GM12878 (cell line): ENCODE measurements around the gene IGF2R. TPM values are rescaled to one million over a fixed set of nuclear protein-coding genes. Genes with fewer than 3 reads are reported as not detected.

Experiments
- ATAC-seq: fragments of 200-7000 bp; cut with Tn5 transposase; 3 replicates; pipeline ENCODE4 v1.9.1; 2020; ENCODE audit warnings: mild to moderate bottlenecking, moderate library complexity
- BruUV-seq: library from RNA; stranded (reverse); fragments of 400-500 nt; replicated peaks from 2 replicates; lab custom pipeline; 2021; lab: Mats Ljungman, UMichigan
- CTCF ChIA-PET: fragments of 300-600 bp; sonication (Branson Sonifier 250); formaldehyde crosslinking; extraction: SDS; loops from one replicate; lab custom pipeline; 2021; ENCODE audit warnings: inconsistent platforms; lab: Yijun Ruan, JAX
- POLR2A ChIA-PET: fragments of 350-600 bp; formaldehyde crosslinking; extraction: SDS; loops from one replicate; lab custom pipeline; 2021; ENCODE audit warnings: inconsistent platforms; lab: Charles Lee
- RAD21 ChIA-PET: fragments of 300-600 bp; sonication (Branson Sonifier 250); formaldehyde crosslinking; loops from one replicate; lab custom pipeline; 2023; ENCODE audit warnings: antibody characterized with exemption; ENCODE audit not compliant: unreplicated experiment; lab: Charles Lee
- SMC1A ChIA-PET: fragments of 300-600 bp; sonication (Branson Sonifier 250); formaldehyde crosslinking; loops from one replicate; lab custom pipeline; 2023; ENCODE audit not compliant: unreplicated experiment, uncharacterized antibody; lab: Charles Lee
- DNase-seq: peaks from one replicate; pipeline ENCODE4 v3.0.0-alpha.2; 2011; ENCODE audit warnings: low read depth, low spot score
- FAIRE-seq: peaks from 3 replicates; lab custom pipeline; 2011; peaks lifted over from hg19 to GRCh38; lab: Jason Lieb, UNC
- H2AFZ ChIP-seq: 2 replicates; pipeline ENCODE4 v1.6.0; 2011; ENCODE audit warnings: low read depth, low read length, control low read depth; ENCODE audit not compliant: control insufficient read depth
- H3K27ac ChIP-seq: 2 replicates; pipeline ENCODE4 v1.5.1; 2011; ENCODE audit warnings: control low read depth; ENCODE audit not compliant: control insufficient read depth, insufficient read depth
- H3K27me3 ChIP-seq, 2 experiments: replicated peaks in 1 of 2; 2 replicates each; pipeline versions ENCODE4 v1.6.0 to v1.6.1; 2011; ENCODE audit warnings: low read length in 1 of 2; ENCODE audit not compliant: control insufficient read depth in 2 of 2, insufficient read depth in 2 of 2
- H3K36me3 ChIP-seq, 2 experiments: 2 replicates each; pipeline ENCODE4 v1.5.1; 2011; ENCODE audit warnings: low read length in 1 of 2; ENCODE audit not compliant: control insufficient read depth in 2 of 2, insufficient read depth in 2 of 2
- H3K4me1 ChIP-seq: 2 replicates; pipeline ENCODE4 v1.6.1; 2011; ENCODE audit warnings: mild to moderate bottlenecking, low read length, moderate library complexity, mixed read lengths; ENCODE audit not compliant: control insufficient read depth, insufficient read depth
- H3K4me2 ChIP-seq: 2 replicates; pipeline ENCODE4 v1.6.0; 2011; ENCODE audit warnings: control low read depth; ENCODE audit not compliant: control insufficient read depth, insufficient read depth
- H3K4me3 ChIP-seq: fragments of 200-600 bp; sonication (generic); 2 replicates; pipeline ENCODE4 v1.5.1; 2016
- H3K79me2 ChIP-seq: 2 replicates; pipeline ENCODE4 v1.6.0; 2011; ENCODE audit warnings: low read length; ENCODE audit not compliant: control insufficient read depth, insufficient read depth
- H3K9ac ChIP-seq: 2 replicates; pipeline ENCODE4 v1.8.0; 2011; ENCODE audit warnings: low read length, control low read depth, mixed read lengths; ENCODE audit not compliant: control insufficient read depth, insufficient read depth
- H3K9me3 ChIP-seq: replicated peaks from 3 replicates; pipeline ENCODE4 v1.5.1; 2011; ENCODE audit warnings: mild to moderate bottlenecking, low read length; ENCODE audit not compliant: control insufficient read depth, insufficient read depth
- H4K20me1 ChIP-seq: 2 replicates; pipeline ENCODE4 v1.6.0; 2011; ENCODE audit not compliant: control insufficient read depth, insufficient read depth
- BCLAF1 ChIP-seq: fragments of 450-650 bp; IDR thresholded peaks from 2 replicates; pipeline ENCODE4 v1.6.1; 2017; ENCODE audit warnings: antibody characterized with exemption, mild to moderate bottlenecking, moderate library complexity
- ETV6 ChIP-seq, 2 experiments: fragments of 450-650 bp in 1 of 2; IDR thresholded peaks in 1 of 2; conservative IDR thresholded peaks in 1 of 2; 2 replicates each; pipeline ENCODE4 v1.6.1; 2014; ENCODE audit warnings: antibody characterized with exemption in 1 of 2, borderline replicate concordance in 1 of 2, low read depth in 1 of 2, mild to moderate bottlenecking in 1 of 2, moderate library complexity in 1 of 2
- PAX8 ChIP-seq: fragments of 450-650 bp; IDR thresholded peaks from 2 replicates; pipeline ENCODE4 v1.6.1; 2017; ENCODE audit warnings: mild to moderate bottlenecking, moderate library complexity
- PRDM15 ChIP-seq: fragments of 450-650 bp; formaldehyde crosslinking; IDR thresholded peaks from 2 replicates; pipeline ENCODE4 v1.4.0; 2020; ENCODE audit warnings: mild to moderate bottlenecking, moderate library complexity
- RELB ChIP-seq: fragments of 450-650 bp; IDR thresholded peaks from 2 replicates; pipeline ENCODE4 v1.6.1; 2017; ENCODE audit warnings: low read depth, mild to moderate bottlenecking, moderate library complexity
- SMAD5 ChIP-seq: IDR thresholded peaks from 2 replicates; pipeline ENCODE4 v1.6.1; 2016; ENCODE audit warnings: antibody characterized with exemption, low read depth
- STAT1 ChIP-seq: fragments of 450-650 bp; conservative IDR thresholded peaks from 2 replicates; pipeline ENCODE4 v1.6.1; 2014; ENCODE audit warnings: antibody characterized with exemption, mild to moderate bottlenecking
- ZBTB11 ChIP-seq: fragments of 450-650 bp; formaldehyde crosslinking; IDR thresholded peaks from 2 replicates; pipeline ENCODE4 v1.5.0; 2022; ENCODE audit warnings: mild to moderate bottlenecking, missing genetic modification characterization
- ZZZ3 ChIP-seq: IDR thresholded peaks from 2 replicates; pipeline ENCODE4 v1.6.1; 2011; ENCODE audit warnings: low read depth; ENCODE audit not compliant: control insufficient read depth, insufficient read length
- WGBS: methylation state at CpG from one replicate; pipeline ENCODE4 v1.1.6; 2016; ENCODE audit warnings: low lambda C conversion rate; ENCODE audit not compliant: insufficient replicate concordance, insufficient coverage; ENCODE audit errors: missing lambda C conversion rate; 5-methylcytosine and 5-hydroxymethylcytosine counted together
- in situ Hi-C: fragments of 300-500 bp; cut with MboI; formaldehyde crosslinking; loops from 9 replicates; pipeline ENCODE4 v1.14.3; 2018; ENCODE audit warnings: mixed read lengths
- intact Hi-C: fragments of 100-400 bp; cut with micrococcal nuclease; formaldehyde crosslinking; loops from one replicate; pipeline ENCODE4 v1.14.2; 2022; ENCODE audit not compliant: unreplicated experiment
- polyA plus RNA-seq, 11 experiments: library from polyadenylated mRNA; depleted of rRNA in 4 of 11; unstranded in 6 of 11; stranded (reverse) in 5 of 11; fragments of >200 nt; fragmentation: Nextera tagmentation in 4 of 11; fragmentation: Illumina TruSeq in 1 of 11; extraction: Ambion mirVana in 4 of 11; extraction: Trizol in 1 of 11; gene quantifications; 1 replicate in 1 of 11; 2 replicates in 10 of 11; pipeline versions ENCODE4 v1.2.1 to v1.2.3, GENCODE V29; 2011 to 2016; ENCODE audit warnings: inconsistent platforms in 2 of 11, missing spikeins in 2 of 11, low read depth in 1 of 11
- total RNA-seq, 4 experiments: library from RNA; depleted of rRNA in 3 of 4; stranded (reverse); fragments of >200 nt in 3 of 4; fragmentation: Illumina TruSeq in 1 of 4; extraction: Trizol in 1 of 4; gene quantifications; 2 replicates each; pipeline versions ENCODE4 v1.2.1 to v1.2.3, GENCODE V29; 2013 to 2021

The IGF2R gene
- total and polyA plus RNA-seq, 10 of the 15 experiments (the other 5 are each of a cell fraction or from before 2014, with no cell fraction given) = 1.00 to 40.1 (median 16.8) TPM

- CTCF ChIA-PET = interaction anchor here (0.8 to 2.4 kb wide), 5 partner anchors 14 to 114 kb away, joined by 3 to 7 read pairs (median 4); no protein-coding TSS in a partner anchor
- Histone ChIP-seq H3K4me1 (peaks cover 41% of the 10 kb centered on the region), H3K4me3 (peak overlapping the region; percentile 54), H3K79me2 (peaks cover 97% of the 10 kb centered on the region), H3K36me3 (no peaks in the 10 kb centered on the region), H3K9ac (peak overlapping the region; percentile 76), H4K20me1 (no peaks in the 10 kb centered on the region), H2AFZ (no peak overlapping the region), H3K27me3 (no peaks in the 10 kb centered on the region), H3K9me3 (no peaks in the 10 kb centered on the region), H3K27ac (peak overlapping the region; percentile 96), H3K4me2 (peak overlapping the region; percentile 84)
- DNase-seq = no peak
- intact Hi-C loops (loop anchor here (10.0 kb wide), 1 partner anchor 933 kb away; the partner anchor contains the start of gene TAGAP), in situ Hi-C loops (no loop called here)
- 85% methylated on average over 14 of the region's 14 CpGs for WGBS
- BruUV-seq = no TSS peak
- ATAC-seq = no peak
- SMC1A ChIA-PET = interaction anchor here (0.7 to 15.0 kb wide), 11 partner anchors 5 to 255 kb away, joined by 3 to 95 read pairs (median 7); no protein-coding TSS in a partner anchor
- RAD21 ChIA-PET = interaction anchor here (0.8 to 8.9 kb wide), 6 partner anchors 10 to 189 kb away, joined by 3 to 89 read pairs (median 7); partner anchors contain the start of gene TCP1
- POLR2A ChIA-PET = interaction anchor here (1.1 to 7.9 kb wide), 7 partner anchors 7 to 251 kb away, joined by 3 to 92 read pairs (median 11); partner anchors contain the start of genes IGF2R, MRPL18, TCP1 and WTAP
- no peak for FAIRE-seq
- TF ChIP-seq PRDM15 (CRISPR knock-in tag) (no peak), SMAD5 (no peak), BCLAF1 (no peak), ZZZ3 (no peak), STAT1 (no peak), RELB (no peak), ZBTB11 (no peak), PAX8 (no peak), ETV6 (conservative IDR thresholded peaks at IDR 0.05 in 1 of 2, IDR thresholded peaks at IDR 0.05 in 1 of 2; ENCODE audit: borderline replicate concordance in 1 of 2, low read depth in 1 of 2) (no peak)
Observed at GRCh38 chr6:159977255-159977903, 8.5 kb downstream of the IGF2R start.
